M059J (cell line): ENCODE results near the gene PAQR5. TPM values are rescaled to one million over a fixed set of nuclear protein-coding genes. Genes with fewer than 3 reads are reported as not detected.

ENCODE experiments used
- total RNA-seq: library from RNA; depleted of rRNA; stranded (reverse); fragments of >200 nt; shearing (Covaris generic); gene quantifications from 2 replicates; pipeline ENCODE4 v1.2.3, GENCODE V29; 2014; rRNA removed

PAQR5 gene
- total RNA-seq, 1 experiment from 2014 or later: 3.5 TPM

Other genes with a start within 250 kb of the PAQR5 start
- 14.7 and 15.5 TPM in 2 replicates for gene GLCE, start 138.3 kb upstream of the PAQR5 start, total RNA-seq
- gene KIF23, start 115.4 kb downstream of the PAQR5 start, total RNA-seq: 73.1 and 102 TPM in 2 replicates
- 39.1 and 86.1 TPM in 2 replicates for gene RPLP1, start 153.9 kb downstream of the PAQR5 start, total RNA-seq